Endothelial cell of umbilical vein (primary cell): ENCODE data around the gene BRINP2. TPM values are rescaled to one million over a fixed set of nuclear protein-coding genes. Genes with fewer than 3 reads are reported as not detected.

Experiments used
- BruUV-seq: library from RNA; stranded (reverse); fragments of 400-500 nt; replicated peaks from 2 replicates; lab custom pipeline; 2021; lab: Mats Ljungman, UMichigan
- CTCF ChIA-PET: fragments of 300-600, 350-600 bp; sonication (Branson Sonifier 250); formaldehyde crosslinking; loops from one replicate; lab custom pipeline; 2021; ENCODE audit warnings: antibody characterized with exemption, inconsistent platforms; lab: Charles Lee
- POLR2A ChIA-PET: fragments of 300-600, 350-600 bp; sonication (Branson Sonifier 250); formaldehyde crosslinking; loops from one replicate; lab custom pipeline; 2021; ENCODE audit warnings: antibody characterized with exemption, inconsistent platforms; lab: Charles Lee
- DNase-seq: peaks from one replicate; pipeline ENCODE4 v3.0.0-alpha.2; 2011; ENCODE audit warnings: low read depth, low spot score
- FAIRE-seq: peaks from 2 replicates; lab custom pipeline; 2011; peaks lifted over from hg19 to GRCh38; lab: Jason Lieb, UNC
- H2AFZ ChIP-seq: 2 replicates; pipeline ENCODE4 v1.6.0; 2012; ENCODE audit warnings: low read depth, low read length, control low read depth, inconsistent platforms
- H3K27ac ChIP-seq: 2 replicates; pipeline ENCODE4 v1.5.1; 2011; ENCODE audit warnings: low read depth, mild to moderate bottlenecking, control low read depth, low read length, moderate library complexity; ENCODE audit not compliant: insufficient read depth
- H3K27me3 ChIP-seq, 2 experiments: 2 replicates each; pipeline versions ENCODE4 v1.6.0 to v1.6.1; 2011; ENCODE audit warnings: low read length in 2 of 2, mixed read lengths in 1 of 2; ENCODE audit not compliant: control insufficient read depth in 2 of 2, insufficient read depth in 2 of 2
- H3K36me3 ChIP-seq, 2 experiments: 2 replicates in 1 of 2; 3 replicates in 1 of 2; pipeline ENCODE4 v1.5.1; 2011; ENCODE audit warnings: low read length in 2 of 2, mild to moderate bottlenecking in 1 of 2, moderate library complexity in 1 of 2; ENCODE audit not compliant: control insufficient read depth in 2 of 2, insufficient read depth in 2 of 2; ENCODE audit errors: extremely low read depth in 1 of 2
- H3K4me1 ChIP-seq: 3 replicates; pipeline ENCODE4 v1.5.1; 2011; ENCODE audit warnings: mild to moderate bottlenecking, low read length; ENCODE audit not compliant: control insufficient read depth, insufficient read depth; ENCODE audit errors: extremely low read depth
- H3K4me2 ChIP-seq: 2 replicates; pipeline ENCODE4 v1.6.1; 2011; ENCODE audit warnings: low read length, control low read depth, mixed read lengths; ENCODE audit not compliant: insufficient read depth
- H3K4me3 ChIP-seq, 3 experiments: fragments of 200-600 bp in 1 of 3; sonication (generic), shearing (Covaris generic) in 1 of 3; replicated peaks in 1 of 3; 2 replicates each; pipeline ENCODE4 v1.5.1; 2011 to 2016; ENCODE audit warnings: control low read depth in 3 of 3, low read length in 3 of 3, mild to moderate bottlenecking in 2 of 3, inconsistent platforms in 1 of 3, low read depth in 1 of 3, moderate library complexity in 1 of 3; ENCODE audit not compliant: insufficient read depth in 1 of 3
- H3K79me2 ChIP-seq: 2 replicates; pipeline ENCODE4 v1.6.0; 2012; ENCODE audit warnings: low read length, inconsistent platforms; ENCODE audit not compliant: control insufficient read depth, insufficient read depth
- H3K9ac ChIP-seq: replicated peaks from 2 replicates; pipeline ENCODE3; 2011; ENCODE audit warnings: low read length, control low read depth; ENCODE audit not compliant: insufficient read depth; ENCODE audit errors: extremely low read depth
- H3K9me1 ChIP-seq: replicated peaks from 3 replicates; pipeline ENCODE4 v1.6.0; 2011; ENCODE audit warnings: mild to moderate bottlenecking, low read length; ENCODE audit not compliant: control insufficient read depth, insufficient read depth; ENCODE audit errors: extremely low read depth
- H3K9me3 ChIP-seq: replicated peaks from 2 replicates; pipeline ENCODE4 v1.5.1; 2012; ENCODE audit warnings: low read length, inconsistent platforms; ENCODE audit not compliant: control insufficient read depth, insufficient read depth
- H4K20me1 ChIP-seq: replicated peaks from 2 replicates; pipeline ENCODE3; 2011; ENCODE audit warnings: mild to moderate bottlenecking, low read length; ENCODE audit not compliant: control insufficient read depth, insufficient read depth; ENCODE audit errors: extremely low read depth
- EZH2 ChIP-seq: IDR thresholded peaks from 2 replicates; pipeline ENCODE4 v1.6.1; 2012; ENCODE audit warnings: borderline replicate concordance, low read depth, mild to moderate bottlenecking, moderate library complexity, low read length, inconsistent platforms; ENCODE audit not compliant: severe bottlenecking
- FOS ChIP-seq: IDR thresholded peaks from 2 replicates; pipeline ENCODE4 v1.6.1; 2011; ENCODE audit warnings: mild to moderate bottlenecking, low read length, moderate library complexity, borderline replicate concordance; ENCODE audit not compliant: insufficient read depth
- GATA2 ChIP-seq: IDR thresholded peaks from 2 replicates; pipeline ENCODE4 v1.7.0; 2011; ENCODE audit warnings: low read depth, mild to moderate bottlenecking, moderate library complexity, mixed read lengths, low read length; ENCODE audit not compliant: insufficient read length, insufficient read depth
- JUN ChIP-seq: IDR thresholded peaks from 2 replicates; pipeline ENCODE4 v1.6.1; 2011; ENCODE audit warnings: borderline replicate concordance, low read depth; ENCODE audit not compliant: insufficient read length, insufficient read depth
- MYC ChIP-seq: IDR thresholded peaks from one replicate; pipeline ENCODE4 v1.6.1; 2011; ENCODE audit warnings: mild to moderate bottlenecking, low read depth, low read length
- POLR2A ChIP-seq: IDR thresholded peaks from 2 replicates; pipeline ENCODE4 v1.6.1; 2012; ENCODE audit warnings: low read depth, mild to moderate bottlenecking, control low read depth, low read length
- POLR2AphosphoS5 ChIP-seq: IDR thresholded peaks from 2 replicates; pipeline ENCODE4 v1.6.1; 2012; ENCODE audit warnings: low read depth, mild to moderate bottlenecking, control low read depth, low read length, moderate library complexity; ENCODE audit not compliant: insufficient read depth
- dilution Hi-C: fragments of 300-500 bp; cut with MboI; formaldehyde crosslinking; loops from one replicate; pipeline ENCODE4 v1.15.0; 2019; ENCODE audit warnings: low sequenced_read_pairs; ENCODE audit not compliant: extremely low pct_ligation_motif_present
- intact Hi-C: fragments of 100-400 bp; cut with micrococcal nuclease; formaldehyde crosslinking; loops from one replicate; pipeline ENCODE4 v1.10.0; 2022
- polyA plus RNA-seq, 4 experiments: library from polyadenylated mRNA; depleted of rRNA in 3 of 4; stranded (reverse) in 3 of 4; unstranded in 1 of 4; fragments of >200 nt; gene quantifications; 2 replicates each; pipeline versions ENCODE4 v1.2.1 to v1.2.3, GENCODE V29; 2011 to 2012; ENCODE audit warnings: missing spikeins in 1 of 4
- total RNA-seq: library from RNA; stranded (reverse); gene quantifications from 2 replicates; pipeline ENCODE4 v1.2.3, GENCODE V29; 2021
- TF ChIP-seq, protein P1 (sequence below): IDR thresholded peaks from 2 replicates; pipeline ENCODE4 v1.6.1; 2011; ENCODE audit not compliant: insufficient read depth, insufficient read length
- TF ChIP-seq, protein P2 (sequence below), 2 donors: IDR thresholded peaks; 1 replicate in 1 of 2; 2 replicates in 1 of 2; pipeline ENCODE4 v1.5.1; 2011; ENCODE audit warnings: low read length in 2 of 2, mild to moderate bottlenecking in 2 of 2, moderate library complexity in 2 of 2, control low read depth in 1 of 2, inconsistent platforms in 1 of 2, low read depth in 1 of 2; ENCODE audit not compliant: insufficient read depth in 1 of 2; ENCODE audit errors: extremely low read depth in 1 of 2

The BRINP2 gene
- total and polyA plus RNA-seq, 2 donors (not counting 3 experiments of a cell fraction or from before 2014, with no cell fraction given): not detected

DNA sequence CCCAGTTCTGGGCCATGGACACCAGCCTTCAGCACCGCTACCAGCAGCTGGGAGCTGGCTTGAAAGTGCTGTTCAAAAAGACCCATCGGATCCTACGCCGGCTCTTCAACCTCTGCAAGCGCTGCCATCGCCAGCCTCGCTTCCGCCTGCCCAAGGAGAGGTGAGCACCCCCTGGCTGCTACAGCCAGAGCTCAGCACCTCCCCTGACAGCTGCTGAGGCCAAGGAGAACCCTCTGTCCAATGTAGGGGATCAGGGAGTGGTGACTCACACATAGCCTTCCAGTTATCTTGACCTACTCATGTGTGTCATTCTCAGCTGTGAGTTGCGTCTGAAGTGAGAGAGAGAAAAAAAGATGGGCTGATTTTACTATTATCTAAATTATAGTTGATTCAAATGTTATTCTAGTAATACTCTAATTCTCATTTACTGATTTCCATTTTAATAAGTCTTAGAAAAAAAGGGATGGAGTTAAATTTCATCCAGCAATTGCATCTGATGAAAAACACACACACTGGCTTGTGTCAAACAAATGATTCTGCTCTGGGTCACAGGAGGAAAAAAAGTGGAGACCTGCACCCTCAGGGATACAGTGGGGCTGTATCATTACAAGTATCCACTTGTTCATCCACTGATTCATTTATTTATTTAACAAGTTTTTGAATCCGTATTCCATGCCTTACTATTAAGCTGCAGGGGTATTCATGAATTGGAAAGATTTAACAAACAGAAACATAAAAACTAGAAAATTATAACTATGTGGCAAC lies 108.0 kb downstream of the BRINP2 start:
- no peaks in the 10 kb centered on the region for H3K36me3 ChIP-seq
- DNase-seq: no peak
- no peaks in the 10 kb centered on the region for H3K4me1 ChIP-seq
- FAIRE-seq: no peak
- BruUV-seq: no TSS peak
- ChIA-PET CTCF (no interaction called here), POLR2A (no interaction called here)
- no peak overlapping the region for H3K9ac ChIP-seq
- no peaks in the 10 kb centered on the region for H3K9me3 ChIP-seq
- no peak overlapping the region for H3K4me3 ChIP-seq
- H3K27me3 ChIP-seq: no peaks in the 10 kb centered on the region
- no peak for TF ChIP-seq MYC
- TF ChIP-seq, protein P1, sequence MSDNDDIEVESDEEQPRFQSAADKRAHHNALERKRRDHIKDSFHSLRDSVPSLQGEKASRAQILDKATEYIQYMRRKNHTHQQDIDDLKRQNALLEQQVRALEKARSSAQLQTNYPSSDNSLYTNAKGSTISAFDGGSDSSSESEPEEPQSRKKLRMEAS: no peak
- TF ChIP-seq EZH2: no peak
- no peak for TF ChIP-seq POLR2A
- no peak for TF ChIP-seq POLR2AphosphoS5
- no peak for TF ChIP-seq GATA2
- no peak for TF ChIP-seq FOS
- no peak for TF ChIP-seq JUN
- TF ChIP-seq, protein P2, sequence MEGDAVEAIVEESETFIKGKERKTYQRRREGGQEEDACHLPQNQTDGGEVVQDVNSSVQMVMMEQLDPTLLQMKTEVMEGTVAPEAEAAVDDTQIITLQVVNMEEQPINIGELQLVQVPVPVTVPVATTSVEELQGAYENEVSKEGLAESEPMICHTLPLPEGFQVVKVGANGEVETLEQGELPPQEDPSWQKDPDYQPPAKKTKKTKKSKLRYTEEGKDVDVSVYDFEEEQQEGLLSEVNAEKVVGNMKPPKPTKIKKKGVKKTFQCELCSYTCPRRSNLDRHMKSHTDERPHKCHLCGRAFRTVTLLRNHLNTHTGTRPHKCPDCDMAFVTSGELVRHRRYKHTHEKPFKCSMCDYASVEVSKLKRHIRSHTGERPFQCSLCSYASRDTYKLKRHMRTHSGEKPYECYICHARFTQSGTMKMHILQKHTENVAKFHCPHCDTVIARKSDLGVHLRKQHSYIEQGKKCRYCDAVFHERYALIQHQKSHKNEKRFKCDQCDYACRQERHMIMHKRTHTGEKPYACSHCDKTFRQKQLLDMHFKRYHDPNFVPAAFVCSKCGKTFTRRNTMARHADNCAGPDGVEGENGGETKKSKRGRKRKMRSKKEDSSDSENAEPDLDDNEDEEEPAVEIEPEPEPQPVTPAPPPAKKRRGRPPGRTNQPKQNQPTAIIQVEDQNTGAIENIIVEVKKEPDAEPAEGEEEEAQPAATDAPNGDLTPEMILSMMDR (IDR thresholded peaks at IDR 0.05; ENCODE audit: extremely low read depth in 1 of 2, insufficient read depth in 1 of 2, low read depth in 1 of 2, low read length in 2 of 2): no peak
- H4K20me1 ChIP-seq: no peaks in the 10 kb centered on the region
- no peaks in the 10 kb centered on the region for H3K9me1 ChIP-seq
- intact Hi-C loops: no loop called here
- H3K27ac ChIP-seq: no peak overlapping the region
- dilution Hi-C loops: no loop called here
- no peak overlapping the region for H2AFZ ChIP-seq
- H3K4me2 ChIP-seq: no peak overlapping the region
- H3K79me2 ChIP-seq: no peaks in the 10 kb centered on the region
